GM19193 (cell line): ENCODE results near the gene MLPH.

Experiments used
- POLR2A ChIP-seq: IDR thresholded peaks from 4 replicates; pipeline ENCODE4 v1.6.1; 2011; ENCODE audit not compliant: insufficient read depth, insufficient read length; ENCODE audit errors: extremely low read depth

MLPH gene

DNA sequence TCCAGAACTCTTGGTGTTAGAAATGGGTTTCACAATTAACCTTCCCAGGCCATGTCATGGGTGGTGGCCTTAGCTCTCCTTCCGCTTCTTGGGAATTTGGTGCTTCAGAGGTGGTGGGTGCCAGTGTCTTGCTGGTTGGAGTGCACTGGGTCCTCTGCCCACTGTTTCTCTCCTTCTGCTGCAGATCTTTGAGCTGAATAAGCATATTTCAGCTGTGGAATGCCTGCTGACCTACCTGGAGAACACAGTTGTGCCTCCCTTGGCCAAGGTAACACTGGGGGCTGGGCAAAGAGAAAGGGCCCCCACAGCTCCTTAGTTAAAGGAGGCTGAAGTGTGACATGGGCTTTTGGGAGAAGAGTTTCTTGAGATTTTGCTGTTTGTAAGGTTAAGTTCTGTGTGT is 47.3 kb downstream of the MLPH start:
- no peak for TF ChIP-seq POLR2A

DNA sequence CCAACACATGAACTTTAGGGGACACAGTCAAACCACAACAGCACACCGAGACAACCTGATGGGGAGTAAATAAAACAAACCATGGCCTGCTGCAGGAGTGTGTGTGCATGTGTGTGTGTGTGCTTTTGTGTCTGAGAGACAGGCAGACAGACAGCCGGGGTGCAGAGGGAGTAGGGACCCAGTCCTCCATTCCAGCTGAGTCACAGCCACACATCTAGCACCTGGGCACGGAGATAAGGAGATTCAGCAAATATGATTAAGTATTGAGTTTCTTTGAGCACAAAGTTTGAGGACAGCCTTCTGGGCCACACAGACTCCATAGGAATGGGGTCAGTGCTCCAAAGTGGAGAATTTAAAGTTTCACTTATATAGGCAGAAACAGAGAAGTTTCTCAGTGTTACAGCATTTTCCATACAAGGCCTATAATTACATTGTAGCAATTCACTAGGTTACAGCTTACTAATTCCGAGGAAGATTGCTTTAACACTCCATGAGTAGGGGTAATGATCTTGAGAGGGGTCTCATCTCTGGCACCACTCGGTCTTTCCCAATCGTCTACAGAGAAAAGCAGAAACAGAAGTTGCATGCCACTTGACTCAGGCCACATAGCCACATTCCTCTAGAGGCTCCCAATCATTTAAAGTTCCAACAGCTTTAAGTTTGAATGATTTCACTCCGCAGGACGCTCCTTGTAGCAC is 48.5 kb downstream of the MLPH start:
- TF ChIP-seq POLR2A = no peak

DNA sequence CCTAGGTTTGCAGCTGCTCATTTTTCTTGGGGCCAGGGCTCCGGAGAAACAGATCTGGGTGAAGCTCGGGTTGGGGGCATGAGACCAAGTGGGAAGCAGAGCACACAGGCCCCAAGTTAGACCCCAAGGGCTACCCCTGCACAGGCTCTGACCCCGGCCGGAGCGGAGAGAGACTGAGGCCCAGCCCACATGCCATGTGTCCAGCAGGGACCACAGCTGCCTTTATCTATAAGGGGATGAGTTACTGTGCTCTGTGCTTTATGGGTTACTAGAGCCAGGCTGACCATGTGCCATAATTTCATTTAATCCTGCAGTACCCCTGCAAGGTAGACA is 49.0 kb downstream of the MLPH start:
- TF ChIP-seq POLR2A = no peak

DNA sequence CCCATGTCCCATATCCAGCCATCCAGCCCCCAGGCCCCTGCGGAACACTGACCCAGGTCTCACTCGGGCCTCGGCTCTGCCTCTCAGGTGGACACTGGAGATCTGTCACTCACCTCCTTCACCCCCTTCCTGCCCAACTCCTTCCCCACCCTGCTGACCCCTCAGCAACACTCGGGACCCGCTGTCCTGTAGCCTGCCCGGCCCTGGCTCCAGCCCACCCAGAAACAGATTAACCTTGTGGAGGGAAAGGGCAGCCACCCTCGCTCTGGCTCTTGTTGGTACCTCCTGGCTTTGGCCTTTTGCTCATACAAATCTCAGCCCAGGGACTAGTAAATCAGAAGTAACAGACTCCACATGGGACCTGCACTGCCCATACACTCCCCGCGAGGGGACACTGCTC is 49.6 kb downstream of the MLPH start:
- TF ChIP-seq POLR2A = no peak

DNA sequence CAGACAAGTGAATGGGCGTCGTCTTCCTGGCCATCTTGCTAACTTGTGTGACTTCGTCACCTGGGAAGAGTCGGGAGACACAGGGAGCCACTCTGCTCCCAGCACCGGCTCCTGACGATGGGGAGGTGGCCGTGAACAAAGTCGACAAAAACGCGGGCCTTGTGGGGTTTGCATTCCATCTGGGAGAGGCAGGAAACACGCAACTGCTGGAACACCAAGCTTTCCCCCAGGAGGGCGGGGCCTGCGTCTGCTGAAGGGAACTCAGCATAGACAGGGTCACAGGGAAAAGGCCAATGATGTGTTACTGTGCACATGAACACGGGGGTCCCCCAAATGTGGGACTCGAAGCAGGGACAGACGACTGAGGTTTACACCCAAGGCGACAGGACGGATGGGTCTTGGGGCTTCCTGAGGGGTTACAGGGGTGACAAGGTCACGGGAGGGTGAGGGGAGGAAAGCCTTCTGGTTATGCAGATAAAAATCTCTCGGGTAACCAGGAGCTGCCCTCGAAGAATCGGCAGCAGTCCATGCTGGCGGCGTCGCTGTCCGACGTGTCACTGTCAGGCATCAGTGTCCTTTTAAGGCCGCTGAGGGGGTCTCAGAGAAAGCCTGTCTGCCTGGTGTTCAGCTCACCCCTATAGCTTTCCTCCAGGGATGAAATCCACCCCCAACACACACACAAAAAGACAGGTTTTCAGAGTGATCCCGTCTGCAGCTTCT is 51.1 kb downstream of the MLPH start:
- no peak for TF ChIP-seq POLR2A

DNA sequence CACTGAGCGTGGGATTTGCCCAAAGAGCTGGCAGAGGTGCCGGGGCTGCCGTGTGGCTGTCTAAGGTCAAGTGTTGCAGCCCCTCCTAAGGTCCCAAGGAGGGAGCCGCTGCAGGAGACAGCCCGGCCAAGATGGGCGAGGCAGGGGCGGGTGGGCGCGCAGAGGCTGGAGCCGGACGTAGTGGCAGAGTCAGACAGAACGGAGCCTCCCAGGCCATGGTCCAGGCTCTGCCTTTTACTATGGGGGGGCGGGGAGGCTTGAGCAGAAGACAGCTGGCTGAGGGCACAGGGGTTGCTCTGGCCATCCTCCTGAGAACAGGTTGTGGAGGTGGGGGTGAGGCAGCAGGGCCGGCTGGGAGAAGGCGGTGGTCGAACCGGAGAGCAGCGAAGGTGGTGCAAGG is 51.9 kb downstream of the MLPH start:
- no peak for TF ChIP-seq POLR2A

DNA sequence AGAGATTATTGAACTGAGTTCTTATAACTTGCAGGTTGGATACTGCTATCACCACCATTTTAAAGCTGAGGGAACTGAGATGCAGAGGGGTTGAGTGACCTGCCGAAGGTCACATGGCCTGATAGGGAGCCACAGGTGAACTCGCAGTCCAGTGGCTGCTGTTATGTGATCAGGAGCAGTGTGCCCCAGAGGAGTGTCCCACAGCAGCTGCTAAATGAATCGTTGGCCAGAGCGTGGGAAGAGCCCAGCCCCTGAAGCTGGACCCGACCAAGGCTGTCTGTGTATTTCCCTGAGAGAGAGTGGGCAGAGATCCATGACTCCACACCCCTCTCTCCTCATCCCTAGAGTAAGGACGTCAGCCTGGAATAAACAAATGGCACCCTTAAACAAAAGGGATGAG is 52.6 kb downstream of the MLPH start:
- no peak for TF ChIP-seq POLR2A

DNA sequence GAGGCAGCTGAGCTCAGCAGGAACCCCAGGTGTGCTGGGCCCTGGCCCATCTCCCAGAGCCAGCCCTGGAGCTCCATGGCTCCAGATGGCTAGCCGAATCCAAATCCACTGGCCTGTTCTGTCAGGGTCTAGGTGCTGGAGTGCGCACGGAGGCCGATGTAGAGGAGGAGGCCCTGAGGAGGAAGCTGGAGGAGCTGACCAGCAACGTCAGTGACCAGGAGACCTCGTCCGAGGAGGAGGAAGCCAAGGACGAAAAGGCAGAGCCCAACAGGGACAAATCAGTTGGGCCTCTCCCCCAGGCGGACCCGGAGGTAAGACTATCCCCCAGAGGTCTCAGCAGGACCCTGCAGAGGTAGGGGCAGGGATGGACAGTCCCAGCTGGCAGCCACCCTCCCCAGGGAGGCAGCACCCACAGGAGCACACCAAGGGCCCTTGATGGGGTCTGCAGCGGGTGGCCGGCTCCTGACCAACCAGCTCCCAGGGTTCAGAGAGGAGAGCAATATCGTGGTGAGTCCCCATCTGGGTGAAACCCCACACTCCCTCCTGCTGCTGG is 53.2 kb downstream of the MLPH start:
- TF ChIP-seq POLR2A = no peak

DNA sequence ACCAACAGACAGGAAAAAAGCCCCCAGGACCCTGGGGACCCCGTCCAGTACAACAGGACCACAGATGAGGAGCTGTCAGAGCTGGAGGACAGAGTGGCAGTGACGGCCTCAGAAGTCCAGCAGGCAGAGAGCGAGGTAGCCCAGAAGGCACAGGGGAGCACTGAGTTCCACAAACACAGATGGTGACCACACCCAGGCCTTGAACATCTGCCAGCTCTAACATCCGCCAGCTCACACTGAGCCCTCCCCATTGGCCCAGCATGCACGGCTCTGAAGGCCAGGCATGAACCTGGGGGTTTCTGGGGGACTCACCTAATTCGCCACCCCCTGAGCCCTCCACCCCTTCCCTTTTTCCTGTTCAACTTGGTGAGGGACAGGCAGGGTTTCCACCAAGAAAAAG is 53.8 kb downstream of the MLPH start:
- TF ChIP-seq POLR2A = no peak

DNA sequence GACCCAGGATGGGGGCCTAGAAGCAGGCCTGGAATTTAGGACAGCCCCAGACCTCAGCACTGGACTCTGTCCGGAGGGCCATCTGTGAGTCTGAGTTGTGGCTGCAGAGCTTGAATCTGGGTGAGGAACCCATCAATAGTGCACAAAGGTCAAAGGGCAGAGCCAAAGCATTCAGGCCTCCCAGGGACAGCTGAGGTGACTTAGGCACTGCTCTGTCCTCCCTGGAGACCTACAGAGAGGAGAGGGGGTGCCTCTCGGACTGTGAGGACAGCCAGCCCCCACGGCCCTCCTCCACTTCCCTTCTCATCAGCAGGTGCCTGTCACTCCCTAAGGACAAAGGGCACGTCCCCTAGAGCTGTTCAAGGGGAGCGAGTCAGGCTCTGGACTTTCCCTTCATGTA is 54.2 kb downstream of the MLPH start:
- TF ChIP-seq POLR2A = no peak

DNA sequence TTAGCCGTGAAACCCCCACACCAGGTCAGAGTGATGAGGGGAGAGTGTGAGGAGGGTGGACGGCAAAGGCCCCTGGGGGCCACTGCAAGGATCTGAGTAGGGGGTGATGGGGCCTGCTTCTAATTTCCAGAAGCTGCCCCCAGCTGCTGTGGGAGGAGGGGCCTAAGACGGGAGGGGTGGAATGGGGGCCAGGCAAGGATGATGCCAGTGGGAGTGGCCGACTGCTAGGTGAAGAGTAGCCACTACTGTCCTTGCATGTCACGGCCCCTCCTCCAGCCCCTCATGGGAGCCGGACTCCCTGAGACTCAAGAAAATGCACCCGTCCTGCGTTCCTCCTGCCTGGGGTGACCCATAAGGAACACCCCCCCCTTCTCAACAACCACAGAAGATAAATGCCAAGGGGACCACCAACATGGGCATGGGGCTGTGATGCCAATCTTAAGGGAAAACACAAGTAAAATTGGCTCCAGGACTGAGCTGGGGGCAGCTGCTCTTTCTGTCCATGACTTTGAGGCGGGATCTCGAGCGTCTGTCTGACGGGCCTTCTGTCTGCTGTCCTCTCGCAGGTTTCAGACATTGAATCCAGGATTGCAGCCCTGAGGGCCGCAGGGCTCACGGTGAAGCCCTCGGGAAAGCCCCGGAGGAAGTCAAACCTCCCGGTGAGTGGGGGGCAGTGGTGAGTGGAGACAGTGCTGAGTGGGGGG is 55.1 kb downstream of the MLPH start:
- no peak for TF ChIP-seq POLR2A

DNA sequence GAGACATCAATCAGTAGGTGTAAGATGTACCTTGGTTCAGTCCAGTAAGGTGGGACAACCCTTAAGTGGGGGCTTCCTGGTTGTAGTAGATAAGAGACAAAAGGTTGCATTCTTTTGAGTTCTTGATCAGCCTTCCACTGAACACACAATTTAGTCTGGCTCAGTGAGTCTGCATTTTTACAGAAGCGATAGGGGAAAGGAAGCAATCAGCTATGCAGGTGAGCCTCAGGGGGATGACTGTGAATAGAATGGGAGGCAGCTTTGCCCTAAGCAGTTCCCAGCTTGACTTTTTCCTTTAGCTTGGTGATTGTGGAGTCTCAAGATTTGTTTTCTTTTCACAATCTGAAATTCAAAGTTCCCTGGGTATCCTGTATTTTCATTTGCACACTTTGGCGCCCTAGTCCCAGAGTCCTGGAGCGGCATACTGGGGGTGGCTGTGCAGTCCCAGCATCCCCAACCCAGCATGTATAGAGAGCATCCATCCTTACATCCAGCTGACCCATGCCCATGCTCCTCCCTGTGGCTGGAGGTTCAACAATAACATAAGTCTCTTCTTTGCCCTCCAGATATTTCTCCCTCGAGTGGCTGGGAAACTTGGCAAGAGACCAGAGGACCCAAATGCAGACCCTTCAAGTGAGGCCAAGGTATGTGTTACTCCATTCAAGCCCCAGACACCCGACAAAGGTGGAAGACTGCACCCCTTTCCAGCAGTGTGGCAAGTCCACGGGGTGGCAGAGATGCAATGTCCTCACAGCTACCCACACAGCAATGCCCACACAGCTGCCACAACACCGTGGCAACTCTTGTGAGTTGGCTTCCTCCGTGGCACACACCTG is 59.2 kb downstream of the MLPH start:
- no peak for TF ChIP-seq POLR2A

DNA sequence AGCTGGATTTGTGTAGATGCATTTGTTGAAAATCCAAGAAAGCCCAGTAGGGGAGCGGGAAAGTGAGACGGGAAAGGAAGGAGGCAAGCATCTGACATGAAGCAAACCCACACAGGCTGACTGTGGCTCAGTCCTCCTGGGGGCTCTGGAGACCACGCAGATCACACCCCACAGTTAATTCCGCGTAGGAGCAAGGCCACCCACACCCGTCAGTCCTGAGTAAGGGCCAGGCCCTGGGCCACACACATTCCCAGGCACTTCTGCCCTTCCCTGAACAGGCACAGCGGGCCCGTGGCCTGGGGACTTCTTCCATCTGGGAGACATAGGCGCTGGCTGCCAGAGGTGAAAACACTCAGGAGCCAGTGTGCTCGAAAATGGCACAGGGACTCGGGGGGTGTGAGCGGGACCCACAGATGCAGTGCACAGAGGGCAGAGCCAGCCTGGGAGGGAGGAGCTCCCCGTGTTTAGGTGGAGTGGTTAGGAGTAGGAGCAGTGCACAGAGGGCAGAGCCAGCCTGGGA is 59.9 kb downstream of the MLPH start:
- no peak for TF ChIP-seq POLR2A

DNA sequence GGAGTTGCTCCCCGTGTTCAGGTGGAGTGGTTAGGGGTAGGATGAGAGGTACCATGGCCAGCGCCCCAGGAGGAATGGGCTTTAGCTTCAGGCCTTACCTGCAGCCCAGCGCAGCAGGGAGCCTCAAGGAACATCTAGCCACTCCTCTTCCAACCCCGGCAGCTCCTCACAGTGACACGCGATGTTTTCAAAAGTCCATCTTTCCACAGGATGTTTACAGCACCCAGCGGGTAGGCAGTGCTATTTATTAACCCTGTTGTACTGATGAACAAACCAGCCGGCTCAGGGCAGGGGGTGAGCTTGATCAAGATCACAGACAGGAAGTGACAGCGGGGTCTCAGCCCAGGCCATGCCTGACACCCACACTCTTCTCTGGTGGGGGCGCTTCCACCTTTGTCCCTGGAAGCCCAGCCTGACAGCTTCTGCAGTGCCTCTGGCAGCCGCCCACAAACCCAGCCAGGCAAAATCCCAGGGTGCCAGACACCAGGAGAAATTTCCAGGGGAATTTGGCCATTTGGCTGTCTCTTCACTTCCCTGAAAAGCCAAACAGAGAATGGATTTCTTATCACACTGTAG is 60.9 kb downstream of the MLPH start:
- TF ChIP-seq POLR2A = no peak

DNA sequence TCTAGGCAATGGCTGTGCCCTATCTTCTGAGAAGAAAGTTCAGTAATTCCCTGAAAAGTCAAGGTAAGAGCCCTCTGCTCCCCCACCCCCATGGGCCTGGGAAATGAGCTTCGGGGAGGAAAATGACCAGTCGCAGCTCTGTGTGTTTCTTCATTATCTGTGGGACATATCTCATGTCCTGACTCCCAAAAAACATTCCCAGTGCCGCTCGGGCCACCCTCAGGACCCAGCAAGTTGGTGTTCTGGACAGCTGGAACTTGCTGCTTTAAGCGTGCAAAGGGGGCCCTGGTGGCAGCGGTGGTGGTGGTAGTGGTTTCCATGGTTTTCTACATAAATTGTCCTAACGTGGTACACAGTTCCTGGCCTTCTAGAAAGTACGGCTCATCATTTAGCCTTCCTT is 62.2 kb downstream of the MLPH start:
- TF ChIP-seq POLR2A = no peak
